HCT116 (cell line): Measurements from ENCODE around the gene ORAI2. TPM values are rescaled to one million over a fixed set of nuclear protein-coding genes. Genes with fewer than 3 reads are reported as not detected.
"Not testable (repeated sequence)": the region's sequence is repeated elsewhere in the genome, so short reads cannot be mapped to it uniquely, and the experiment has no call there.

Experiments used
- ATAC-seq: fragments of 200-7000 bp; cut with Tn5 transposase; 2 replicates; pipeline ENCODE4 v1.9.1; 2020; ENCODE audit warnings: mild to moderate bottlenecking, moderate library complexity
- BruUV-seq: library from RNA; stranded (reverse); fragments of 400-500 nt; replicated peaks from 2 replicates; lab custom pipeline; 2021; lab: Mats Ljungman, UMichigan
- CTCF ChIA-PET: fragments of 300-600 bp; sonication (Branson Sonifier 250); formaldehyde crosslinking; loops from one replicate; lab custom pipeline; 2021; ENCODE audit warnings: antibody characterized with exemption; lab: Charles Lee
- POLR2A ChIA-PET: fragments of 300-600, 350-600 bp; sonication (Branson Sonifier 250); formaldehyde crosslinking; loops from one replicate; lab custom pipeline; 2021; ENCODE audit warnings: antibody characterized with exemption; lab: Charles Lee
- RAD21 ChIA-PET, 2 experiments: fragments of 300-600 bp; sonication (Branson Sonifier 250); formaldehyde crosslinking; loops; one replicate each; lab custom pipeline; 2023; ENCODE audit warnings: low total read pairs in 2 of 2; ENCODE audit not compliant: uncharacterized antibody in 2 of 2, unreplicated experiment in 2 of 2, low non-redundant PET in 1 of 2; lab: Charles Lee
- DNase-seq: peaks from one replicate; pipeline ENCODE4 v3.0.0-alpha.2; 2010; ENCODE audit warnings: low read depth, low spot score
- H2AFZ ChIP-seq: fragments of 200-600 bp; shearing (Covaris generic), sonication (generic); 2 replicates; pipeline ENCODE4 v1.6.1; 2017; ENCODE audit warnings: low read depth, mixed run types, mixed read lengths, antibody characterized with exemption, low read length; ENCODE audit not compliant: poor library complexity, severe bottlenecking
- H3K27ac ChIP-seq: 2 replicates; pipeline ENCODE4 v1.5.1; 2012; ENCODE audit warnings: low read depth, low read length
- H3K27me3 ChIP-seq: fragments of 200-600 bp; sonication (generic); 2 replicates; pipeline ENCODE4 v1.6.1; 2016; ENCODE audit warnings: mixed run types, low read length, mixed read lengths; ENCODE audit not compliant: insufficient read depth
- H3K36me3 ChIP-seq, 2 experiments: fragments of 200-500 bp in 1 of 2; fragments of 200-600 bp in 1 of 2; sonication (Bioruptor generic) in 1 of 2; sonication (generic) in 1 of 2; 2 replicates each; pipeline versions ENCODE4 v1.5.1 to v1.6.1; 2014 to 2016; ENCODE audit warnings: low read length in 2 of 2, inconsistent platforms in 1 of 2, mixed read lengths in 1 of 2, mixed run types in 1 of 2; ENCODE audit not compliant: insufficient read depth in 2 of 2, control insufficient read depth in 1 of 2
- H3K4me1 ChIP-seq, 2 experiments: fragments of 200-600 bp in 1 of 2; sonication (generic) in 1 of 2; 2 replicates each; pipeline versions ENCODE4 v1.5.1 to v1.6.1; 2012 to 2017; ENCODE audit warnings: low read length in 2 of 2, inconsistent platforms in 1 of 2, mild to moderate bottlenecking in 1 of 2, mixed read lengths in 1 of 2, mixed run types in 1 of 2, moderate library complexity in 1 of 2; ENCODE audit not compliant: insufficient read depth in 2 of 2, control insufficient read depth in 1 of 2
- H3K4me2 ChIP-seq: fragments of 200-600 bp; sonication (generic); 2 replicates; pipeline ENCODE4 v1.6.1; 2017; ENCODE audit warnings: mixed run types, low read length, mixed read lengths
- H3K4me3 ChIP-seq, 2 experiments: fragments of 200-600 bp in 1 of 2; sonication (generic) in 1 of 2; replicated peaks in 1 of 2; 2 replicates each; pipeline ENCODE4 v1.5.1; 2011 to 2016; ENCODE audit warnings: low read length in 2 of 2, control low read depth in 1 of 2, low read depth in 1 of 2, mild to moderate bottlenecking in 1 of 2, mixed read lengths in 1 of 2, mixed run types in 1 of 2
- H3K79me2 ChIP-seq: fragments of 200-600 bp; sonication (generic); 2 replicates; pipeline ENCODE4 v1.6.1; 2017; ENCODE audit warnings: mild to moderate bottlenecking, mixed run types, low read length, moderate library complexity, mixed read lengths; ENCODE audit not compliant: insufficient read depth
- H3K9ac ChIP-seq: fragments of 200-600 bp; sonication (generic); 2 replicates; pipeline ENCODE4 v1.6.1; 2016; ENCODE audit warnings: low read length, mixed read lengths
- H3K9me2 ChIP-seq: fragments of 200-600 bp; sonication (generic), shearing (Covaris generic); 2 replicates; pipeline ENCODE4 v1.6.1; 2017; ENCODE audit warnings: mixed run types, mild to moderate bottlenecking, moderate library complexity; ENCODE audit not compliant: insufficient read depth
- H3K9me3 ChIP-seq, 2 experiments: fragments of 200-500 bp in 1 of 2; fragments of 200-600 bp in 1 of 2; sonication (Bioruptor generic) in 1 of 2; sonication (generic) in 1 of 2; 2 replicates each; pipeline ENCODE4 v1.6.1; 2014 to 2017; ENCODE audit warnings: low read length in 2 of 2, mixed read lengths in 2 of 2, inconsistent platforms in 1 of 2, low read depth in 1 of 2, mild to moderate bottlenecking in 1 of 2, mixed run types in 1 of 2, moderate library complexity in 1 of 2; ENCODE audit not compliant: control insufficient read depth in 1 of 2, insufficient read depth in 1 of 2
- H4K20me1 ChIP-seq: fragments of 200-600 bp; sonication (generic), shearing (Covaris generic); 2 replicates; pipeline ENCODE4 v1.6.1; 2017; ENCODE audit warnings: mixed run types, mild to moderate bottlenecking, moderate library complexity; ENCODE audit not compliant: insufficient read depth
- ATF3 ChIP-seq: IDR thresholded peaks from 2 replicates; pipeline ENCODE4 v1.6.1; 2012
- CTCF ChIP-seq, 3 experiments: fragments of 200-600 bp in 1 of 3; sonication (generic) in 1 of 3; IDR thresholded peaks in 2 of 3; conservative IDR thresholded peaks in 1 of 3; 2 replicates each; pipeline ENCODE4 v1.5.1; 2012 to 2017; ENCODE audit warnings: low read depth in 2 of 3, low read length in 2 of 3, antibody characterized with exemption in 1 of 3, borderline replicate concordance in 1 of 3, control low read depth in 1 of 3, mild to moderate bottlenecking in 1 of 3, mixed read lengths in 1 of 3, mixed run types in 1 of 3, moderate library complexity in 1 of 3; ENCODE audit not compliant: insufficient read depth in 1 of 3
- POLR2A ChIP-seq: IDR thresholded peaks from 2 replicates; pipeline ENCODE4 v1.7.0; 2011; ENCODE audit warnings: borderline replicate concordance; ENCODE audit not compliant: insufficient read depth, insufficient read length; ENCODE audit errors: extremely low read depth
- RAD21 ChIP-seq: IDR thresholded peaks from 2 replicates; pipeline ENCODE4 v1.6.1; 2012; ENCODE audit warnings: low read depth, mild to moderate bottlenecking
- intact Hi-C: fragments of 100-400 bp; cut with micrococcal nuclease; formaldehyde crosslinking; loops from 2 replicates; pipeline ENCODE4 v1.10.0; 2022
- total RNA-seq: library from RNA; stranded (reverse); gene quantifications from one replicate; pipeline ENCODE4 v1.2.1, GENCODE V29; 2021; ENCODE audit not compliant: unreplicated experiment

ORAI2 gene
- total RNA-seq, 1 experiment from 2014 or later: 13.2 TPM

DNA sequence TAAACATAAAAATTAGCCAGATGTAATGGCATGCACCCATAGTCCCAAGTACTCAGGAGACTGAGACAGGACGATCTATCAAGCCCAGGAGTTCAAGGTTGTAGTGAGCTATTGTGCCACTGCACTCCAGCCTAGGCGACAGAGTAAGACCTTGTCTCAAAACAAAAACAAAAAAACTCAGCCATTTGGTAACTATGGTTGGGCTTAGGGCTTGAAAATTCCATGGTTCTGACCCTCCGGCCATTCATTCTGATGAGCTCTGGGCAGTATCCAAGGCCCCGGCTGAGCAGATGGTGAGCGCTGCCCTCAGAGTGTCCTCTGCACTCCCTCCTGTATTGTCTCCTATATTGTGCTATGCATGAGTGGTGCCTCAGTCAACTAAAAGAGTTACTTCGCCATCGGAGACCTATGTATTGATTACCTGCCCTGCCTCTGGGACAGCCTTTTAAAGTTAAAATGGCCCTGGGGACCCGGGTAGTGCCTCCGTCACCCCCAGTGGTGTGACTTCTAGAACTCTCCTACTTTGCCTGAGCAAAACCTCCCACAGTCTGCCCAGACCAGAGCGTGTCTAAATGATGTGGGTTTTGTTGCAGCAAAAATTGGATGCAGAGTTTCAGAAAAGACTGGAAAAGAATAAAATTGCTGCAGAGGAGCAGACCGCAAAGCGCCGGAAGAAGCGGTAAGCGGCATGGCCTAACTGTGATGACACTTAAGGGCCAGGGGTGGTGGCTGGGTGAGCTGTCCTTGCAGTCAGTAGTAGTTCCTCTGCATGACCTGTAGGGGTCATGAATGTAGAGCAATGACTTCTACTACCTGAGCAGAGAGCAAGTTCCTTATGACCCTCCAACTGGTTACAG, 29.1 kb upstream of the ORAI2 start:
- H3K36me3 ChIP-seq: peaks cover 53 to 57% of the 10 kb centered on the region in 2 experiments
- no peaks in the 10 kb centered on the region for H3K4me1 ChIP-seq
- ATAC-seq: peak; percentile 99
- no peak overlapping the region for H3K27ac ChIP-seq
- no peaks in the 10 kb centered on the region for H4K20me1 ChIP-seq
- POLR2A ChIA-PET: no interaction called here
- H3K79me2 ChIP-seq: peaks cover 10% of the 10 kb centered on the region; the same call in 1 of the 2 replicates
- no peak overlapping the region for H3K4me2 ChIP-seq
- intact Hi-C loops: loop anchor here (1.0 kb wide), 1 partner anchor 46 kb away; no protein-coding TSS in a partner anchor
- CTCF ChIA-PET: interaction anchor here (0.6 to 1.1 kb wide), 4 partner anchors 8 to 52 kb away, joined by 3 to 4 read pairs (median 3); partner anchors contain the start of gene PRKRIP1
- no peak overlapping the region for H2AFZ ChIP-seq
- H3K4me3 ChIP-seq: no peak overlapping the region
- H3K9ac ChIP-seq: no peak overlapping the region
- H3K27me3 ChIP-seq: no peaks in the 10 kb centered on the region
- H3K9me3 ChIP-seq: no peaks in the 10 kb centered on the region
- RAD21 ChIA-PET: interaction anchor here (0.7 to 1.0 kb wide), 2 partner anchors 46 to 52 kb away, joined by 3 to 5 read pairs; no protein-coding TSS in a partner anchor
- TF ChIP-seq POLR2A: no peak
- TF ChIP-seq CTCF (IDR thresholded peaks at IDR 0.05 in 2 of 3, conservative IDR thresholded peaks at IDR 0.05 in 1 of 3; ENCODE audit: borderline replicate concordance in 1 of 3, insufficient read depth in 1 of 3, low read depth in 2 of 3, low read length in 2 of 3): peak; percentile 47 to 74 (median 64); a peak in 5 of 6 replicates
- TF ChIP-seq RAD21: peak; percentile 69
- TF ChIP-seq ATF3: no peak
- TF ChIP-seq, all 23 proteins: peak for 2
- no TSS peak for BruUV-seq
- no peaks in the 10 kb centered on the region for H3K9me2 ChIP-seq
- peak; percentile 35 for DNase-seq

DNA sequence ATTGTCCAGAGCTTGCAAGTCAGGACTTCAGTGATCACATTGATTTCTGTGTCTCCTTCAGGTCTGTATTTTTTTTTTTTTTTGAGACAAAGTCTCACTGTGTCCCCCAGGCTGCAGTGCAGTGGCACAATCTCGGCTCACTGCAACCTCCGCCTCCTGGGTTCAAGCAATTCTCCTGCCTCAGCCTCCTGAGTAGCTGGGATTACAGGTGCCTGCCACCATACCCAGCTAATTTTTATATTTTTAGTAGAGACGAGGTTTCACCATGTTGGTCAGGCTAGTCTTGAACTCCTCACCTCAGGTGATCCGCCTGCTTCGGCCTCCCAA, 28.6 kb upstream of the ORAI2 start:
- H2AFZ ChIP-seq, H3K9ac ChIP-seq, H3K4me1 ChIP-seq, BruUV-seq, H3K9me2 ChIP-seq, H3K27me3 ChIP-seq, DNase-seq, H3K4me2 ChIP-seq, H3K4me3 ChIP-seq, H4K20me1 ChIP-seq, H3K9me3 ChIP-seq, ATAC-seq, POLR2A ChIA-PET, H3K27ac ChIP-seq: not testable (repeated sequence)
- CTCF ChIA-PET: interaction anchor here (0.8 to 1.1 kb wide), 3 partner anchors 9 to 51 kb away, joined by 3 to 4 read pairs (median 3); partner anchors contain the start of gene PRKRIP1
- Histone ChIP-seq H3K36me3 (peaks cover 50 to 55% of the 10 kb centered on the region in 2 experiments), H3K79me2 (peaks cover 13% of the 10 kb centered on the region; the same call in 1 of the 2 replicates)
- RAD21 ChIA-PET: interaction anchor here (0.7 to 1.0 kb wide), 2 partner anchors 45 to 52 kb away, joined by 3 to 5 read pairs; no protein-coding TSS in a partner anchor
- intact Hi-C loops: loop anchor here (1.0 kb wide), 1 partner anchor 45 kb away; no protein-coding TSS in a partner anchor
